Smooth muscle cell of trachea (primary cell): ENCODE data around the gene FBXL5. TPM values are rescaled to one million over a fixed set of nuclear protein-coding genes. Genes with fewer than 3 reads are reported as not detected.

Source experiments
- total RNA-seq: library from RNA; depleted of rRNA; stranded (reverse); fragments of >200 nt; gene quantifications from 2 replicates; pipeline ENCODE4 v1.2.1, GENCODE V29; 2014

Gene FBXL5
- 116 and 146 TPM in 2 replicates for total RNA-seq

GRCh38 chr4:15655223-15656037, at the start of gene FBXL5:
FBXL5 (minus strand) TSS chr4:15655357; CDS start chr4:15655287, 70 bp downstream.

GRCh38 chr4:15702941-15703403, 47.8 kb upstream of the FBXL5 start, which contains the start of gene BST1:
BST1 (plus strand) TSS chr4:15703065; CDS start chr4:15703145, 80 bp downstream.

DNA sequence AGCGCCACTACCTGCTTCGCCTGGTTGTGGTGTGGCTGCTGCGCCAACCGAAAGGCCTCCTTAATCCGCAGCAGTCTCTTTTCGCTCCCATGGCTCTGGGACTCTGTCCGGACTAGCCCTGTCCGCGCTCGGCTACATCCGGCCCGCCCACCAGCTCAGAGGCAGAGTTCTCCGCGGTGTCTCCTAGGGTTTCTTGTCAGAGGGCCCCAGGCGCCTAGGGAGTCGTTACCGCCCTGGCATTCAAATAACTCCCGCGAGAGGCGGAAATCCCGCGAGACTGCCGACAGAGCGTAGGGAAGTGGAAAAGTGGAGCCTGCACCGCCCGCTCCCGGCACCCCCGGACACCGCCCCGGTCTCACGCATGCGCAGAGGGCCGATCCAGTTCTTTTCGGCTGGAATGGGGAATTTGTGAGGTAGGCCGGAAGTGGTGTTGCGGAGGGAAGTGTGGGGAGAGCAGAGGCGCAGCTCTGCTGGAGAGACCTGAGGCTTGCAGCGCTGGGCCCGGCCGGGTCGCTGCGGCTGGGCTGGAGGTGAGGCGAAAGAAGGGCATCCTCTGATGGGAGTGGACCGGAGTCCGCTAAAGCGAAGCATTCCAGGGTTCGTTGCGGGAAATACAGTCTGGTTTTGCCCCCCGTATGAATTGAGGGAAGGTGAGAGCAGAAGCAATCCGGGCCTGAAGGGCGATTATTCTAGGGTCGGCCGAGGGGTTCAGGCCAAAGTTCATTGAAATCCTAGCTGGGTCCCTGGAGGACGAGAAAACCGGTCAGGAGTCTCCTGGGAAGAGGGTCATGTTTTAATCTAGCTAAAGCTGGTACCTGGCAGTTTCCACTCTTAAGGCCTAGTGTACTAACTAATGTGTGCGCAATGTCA, 26.4 kb upstream of the FBXL5 start, which contains the start of gene FAM200B:
TSS of gene FAM200B (plus strand) at position 456 of the 870 bp plus-strand sequence. CDS start 5,151 bp downstream, outside the sequence.

Other genes with a start within 250 kb of the FBXL5 start
- gene C1QTNF7, start 227.3 kb downstream of the FBXL5 start, total RNA-seq, result 0.50 and 1.9 TPM in 2 replicates
- 28.4 and 39.1 TPM in 2 replicates for gene CC2D2A, start 185.5 kb downstream of the FBXL5 start, total RNA-seq
- gene FAM200B, start 26.5 kb upstream of the FBXL5 start, total RNA-seq, result 12.9 and 32.0 TPM in 2 replicates
- 6.6 and 13.8 TPM in 2 replicates for gene BST1, start 47.7 kb upstream of the FBXL5 start, total RNA-seq
- gene CD38, start 123.0 kb upstream of the FBXL5 start, total RNA-seq, result 0.33 TPM in 1 of 2 replicates, not detected in the other